HepG2 (cell line): Measurements from ENCODE around the gene CCDC201. TPM values are rescaled to one million over a fixed set of nuclear protein-coding genes. Genes with fewer than 3 reads are reported as not detected.

Source experiments
- MEF2D ChIP-seq: sonication (generic); formaldehyde crosslinking; IDR thresholded peaks from 2 replicates; pipeline ENCODE4 v1.5.1; 2020; ENCODE audit warnings: mild to moderate bottlenecking, missing genetic modification reagents
- PITX1 ChIP-seq: sonication (generic); formaldehyde crosslinking; IDR thresholded peaks from 2 replicates; pipeline ENCODE4 v1.5.1; 2020; ENCODE audit warnings: mild to moderate bottlenecking, missing genetic modification reagents
- RBM22 ChIP-seq: fragments of 200-400 bp; formaldehyde crosslinking; optimal IDR thresholded peaks from 2 replicates; pipeline ENCODE3; 2017; ENCODE audit warnings: mild to moderate bottlenecking, low read length, moderate library complexity
- SAFB2 ChIP-seq: sonication (generic); formaldehyde crosslinking; IDR thresholded peaks from 2 replicates; pipeline ENCODE4 v1.5.1; 2020; ENCODE audit warnings: missing genetic modification reagents, low read depth, mild to moderate bottlenecking, borderline replicate concordance
- TEAD3 ChIP-seq: optimal IDR thresholded peaks from 2 replicates; pipeline ENCODE3; 2016; ENCODE audit warnings: borderline replicate concordance
- YEATS4 ChIP-seq: sonication (generic); formaldehyde crosslinking; IDR thresholded peaks from 2 replicates; pipeline ENCODE4 v1.4.0; 2020; ENCODE audit warnings: missing genetic modification reagents, borderline replicate concordance
- ZNF136 ChIP-seq: sonication (generic); formaldehyde crosslinking; IDR thresholded peaks from 2 replicates; pipeline ENCODE4 v1.8.1; 2022; ENCODE audit warnings: low read depth, mild to moderate bottlenecking, moderate library complexity, missing genetic modification reagents
- ZNF44 ChIP-seq: sonication (generic); formaldehyde crosslinking; IDR thresholded peaks from 2 replicates; pipeline ENCODE4 v1.5.1; 2020; ENCODE audit warnings: mild to moderate bottlenecking, missing genetic modification reagents
- ZNF772 ChIP-seq: sonication (generic); formaldehyde crosslinking; IDR thresholded peaks from 2 replicates; pipeline ENCODE4 v1.5.0; 2020; ENCODE audit warnings: mild to moderate bottlenecking, missing genetic modification reagents
- polyA plus RNA-seq, 8 experiments: library from polyadenylated mRNA; depleted of rRNA in 3 of 8; stranded (reverse) in 7 of 8; unstranded in 1 of 8; fragments of >200 nt; fragmentation: Illumina TruSeq in 4 of 8; extraction: Trizol in 4 of 8; gene quantifications; 2 replicates each; pipeline versions ENCODE4 v1.2.1 to v1.2.3, GENCODE V29; 2011 to 2016; ENCODE audit warnings: low read depth in 4 of 8, missing spikeins in 1 of 8, mixed read lengths in 1 of 8; ENCODE audit not compliant: insufficient read depth in 1 of 8
- total RNA-seq, 5 experiments: library from RNA; depleted of rRNA; stranded (reverse); fragments of >200 nt; fragmentation: Illumina TruSeq; extraction: Trizol; gene quantifications; 2 replicates each; pipeline ENCODE4 v1.2.3, GENCODE V29; 2016; ENCODE audit warnings: low read depth in 1 of 5
- TF ChIP-seq, protein P1 (sequence below): sonication (generic); formaldehyde crosslinking; IDR thresholded peaks from 2 replicates; pipeline ENCODE4 v1.4.0; 2020; ENCODE audit warnings: missing genetic modification reagents
- TF ChIP-seq, protein P2 (sequence below): IDR thresholded peaks from 2 replicates; pipeline ENCODE4 v1.6.1; 2016; ENCODE audit warnings: missing genetic modification reagents, missing compliant biosample characterization
- TF ChIP-seq, protein P3 (sequence below): IDR thresholded peaks from 2 replicates; pipeline ENCODE4 v1.6.1; 2012; ENCODE audit warnings: low read length, improper control_type of control experiment
- TF ChIP-seq, protein P4 (sequence below): sonication (generic); formaldehyde crosslinking; IDR thresholded peaks from 2 replicates; pipeline ENCODE4 v1.4.0; 2020; ENCODE audit warnings: mild to moderate bottlenecking, missing genetic modification reagents

The CCDC201 gene
- total and polyA plus RNA-seq, 2 of the 13 experiments (the other 11 are each of a cell fraction or from before 2014, with no cell fraction given): 0.92 TPM; not detected in 1

DNA sequence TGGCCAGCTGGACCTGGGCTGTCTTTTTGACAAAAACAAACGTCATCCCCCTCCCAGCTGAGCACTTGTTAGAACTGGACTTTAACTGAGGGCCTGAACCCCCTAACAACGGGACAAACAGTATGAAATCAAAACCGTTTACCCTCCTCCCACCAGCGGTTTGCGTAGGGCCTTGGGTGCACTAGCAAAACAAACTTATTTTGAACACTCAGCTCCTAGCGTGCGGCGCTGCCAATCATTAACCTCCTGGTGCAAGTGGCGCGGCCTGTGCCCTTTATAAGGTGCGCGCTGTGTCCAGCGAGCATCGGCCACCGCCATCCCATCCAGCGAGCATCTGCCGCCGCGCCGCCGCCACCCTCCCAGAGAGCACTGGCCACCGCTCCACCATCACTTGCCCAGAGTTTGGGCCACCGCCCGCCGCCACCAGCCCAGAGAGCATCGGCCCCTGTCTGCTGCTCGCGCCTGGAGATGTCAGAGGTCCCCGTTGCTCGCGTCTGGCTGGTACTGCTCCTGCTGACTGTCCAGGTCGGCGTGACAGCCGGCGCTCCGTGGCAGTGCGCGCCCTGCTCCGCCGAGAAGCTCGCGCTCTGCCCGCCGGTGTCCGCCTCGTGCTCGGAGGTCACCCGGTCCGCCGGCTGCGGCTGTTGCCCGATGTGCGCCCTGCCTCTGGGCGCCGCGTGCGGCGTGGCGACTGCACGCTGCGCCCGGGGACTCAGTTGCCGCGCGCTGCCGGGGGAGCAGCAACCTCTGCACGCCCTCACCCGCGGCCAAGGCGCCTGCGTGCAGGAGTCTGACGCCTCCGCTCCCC lies 15.5 kb upstream of the CCDC201 start, which contains the start of gene IGFBP1 (continued):
- TF ChIP-seq, protein P1, sequence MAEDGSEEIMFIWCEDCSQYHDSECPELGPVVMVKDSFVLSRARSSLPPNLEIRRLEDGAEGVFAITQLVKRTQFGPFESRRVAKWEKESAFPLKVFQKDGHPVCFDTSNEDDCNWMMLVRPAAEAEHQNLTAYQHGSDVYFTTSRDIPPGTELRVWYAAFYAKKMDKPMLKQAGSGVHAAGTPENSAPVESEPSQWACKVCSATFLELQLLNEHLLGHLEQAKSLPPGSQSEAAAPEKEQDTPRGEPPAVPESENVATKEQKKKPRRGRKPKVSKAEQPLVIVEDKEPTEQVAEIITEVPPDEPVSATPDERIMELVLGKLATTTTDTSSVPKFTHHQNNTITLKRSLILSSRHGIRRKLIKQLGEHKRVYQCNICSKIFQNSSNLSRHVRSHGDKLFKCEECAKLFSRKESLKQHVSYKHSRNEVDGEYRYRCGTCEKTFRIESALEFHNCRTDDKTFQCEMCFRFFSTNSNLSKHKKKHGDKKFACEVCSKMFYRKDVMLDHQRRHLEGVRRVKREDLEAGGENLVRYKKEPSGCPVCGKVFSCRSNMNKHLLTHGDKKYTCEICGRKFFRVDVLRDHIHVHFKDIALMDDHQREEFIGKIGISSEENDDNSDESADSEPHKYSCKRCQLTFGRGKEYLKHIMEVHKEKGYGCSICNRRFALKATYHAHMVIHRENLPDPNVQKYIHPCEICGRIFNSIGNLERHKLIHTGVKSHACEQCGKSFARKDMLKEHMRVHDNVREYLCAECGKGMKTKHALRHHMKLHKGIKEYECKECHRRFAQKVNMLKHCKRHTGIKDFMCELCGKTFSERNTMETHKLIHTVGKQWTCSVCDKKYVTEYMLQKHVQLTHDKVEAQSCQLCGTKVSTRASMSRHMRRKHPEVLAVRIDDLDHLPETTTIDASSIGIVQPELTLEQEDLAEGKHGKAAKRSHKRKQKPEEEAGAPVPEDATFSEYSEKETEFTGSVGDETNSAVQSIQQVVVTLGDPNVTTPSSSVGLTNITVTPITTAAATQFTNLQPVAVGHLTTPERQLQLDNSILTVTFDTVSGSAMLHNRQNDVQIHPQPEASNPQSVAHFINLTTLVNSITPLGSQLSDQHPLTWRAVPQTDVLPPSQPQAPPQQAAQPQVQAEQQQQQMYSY: no peak
- peak; percentile 75 for TF ChIP-seq PITX1 (CRISPR knock-in tag)
- TF ChIP-seq, protein P2, sequence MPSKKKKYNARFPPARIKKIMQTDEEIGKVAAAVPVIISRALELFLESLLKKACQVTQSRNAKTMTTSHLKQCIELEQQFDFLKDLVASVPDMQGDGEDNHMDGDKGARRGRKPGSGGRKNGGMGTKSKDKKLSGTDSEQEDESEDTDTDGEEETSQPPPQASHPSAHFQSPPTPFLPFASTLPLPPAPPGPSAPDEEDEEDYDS (CRISPR knock-in tag): peak; percentile 98
- peak; percentile 87; the same call in 1 of the 2 replicates for TF ChIP-seq ZNF772 (CRISPR knock-in tag)
- TF ChIP-seq TEAD3 (CRISPR knock-in tag): peak; percentile 3
- no peak for TF ChIP-seq RBM22
- TF ChIP-seq YEATS4: no peak; the same call in 1 of the 2 replicates
- peak; percentile 69; the same call in 1 of the 2 replicates for TF ChIP-seq ZNF136 (CRISPR knock-in tag)
- peak; percentile 98 for TF ChIP-seq SAFB2
- TF ChIP-seq MEF2D (CRISPR knock-in tag): peak; percentile 61; the same call in 1 of the 2 replicates
- peak; percentile 97 for TF ChIP-seq ZNF44 (CRISPR knock-in tag)
- TF ChIP-seq, protein P3, sequence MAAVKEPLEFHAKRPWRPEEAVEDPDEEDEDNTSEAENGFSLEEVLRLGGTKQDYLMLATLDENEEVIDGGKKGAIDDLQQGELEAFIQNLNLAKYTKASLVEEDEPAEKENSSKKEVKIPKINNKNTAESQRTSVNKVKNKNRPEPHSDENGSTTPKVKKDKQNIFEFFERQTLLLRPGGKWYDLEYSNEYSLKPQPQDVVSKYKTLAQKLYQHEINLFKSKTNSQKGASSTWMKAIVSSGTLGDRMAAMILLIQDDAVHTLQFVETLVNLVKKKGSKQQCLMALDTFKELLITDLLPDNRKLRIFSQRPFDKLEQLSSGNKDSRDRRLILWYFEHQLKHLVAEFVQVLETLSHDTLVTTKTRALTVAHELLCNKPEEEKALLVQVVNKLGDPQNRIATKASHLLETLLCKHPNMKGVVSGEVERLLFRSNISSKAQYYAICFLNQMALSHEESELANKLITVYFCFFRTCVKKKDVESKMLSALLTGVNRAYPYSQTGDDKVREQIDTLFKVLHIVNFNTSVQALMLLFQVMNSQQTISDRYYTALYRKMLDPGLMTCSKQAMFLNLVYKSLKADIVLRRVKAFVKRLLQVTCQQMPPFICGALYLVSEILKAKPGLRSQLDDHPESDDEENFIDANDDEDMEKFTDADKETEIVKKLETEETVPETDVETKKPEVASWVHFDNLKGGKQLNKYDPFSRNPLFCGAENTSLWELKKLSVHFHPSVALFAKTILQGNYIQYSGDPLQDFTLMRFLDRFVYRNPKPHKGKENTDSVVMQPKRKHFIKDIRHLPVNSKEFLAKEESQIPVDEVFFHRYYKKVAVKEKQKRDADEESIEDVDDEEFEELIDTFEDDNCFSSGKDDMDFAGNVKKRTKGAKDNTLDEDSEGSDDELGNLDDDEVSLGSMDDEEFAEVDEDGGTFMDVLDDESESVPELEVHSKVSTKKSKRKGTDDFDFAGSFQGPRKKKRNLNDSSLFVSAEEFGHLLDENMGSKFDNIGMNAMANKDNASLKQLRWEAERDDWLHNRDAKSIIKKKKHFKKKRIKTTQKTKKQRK: no peak
- TF ChIP-seq, protein P4, sequence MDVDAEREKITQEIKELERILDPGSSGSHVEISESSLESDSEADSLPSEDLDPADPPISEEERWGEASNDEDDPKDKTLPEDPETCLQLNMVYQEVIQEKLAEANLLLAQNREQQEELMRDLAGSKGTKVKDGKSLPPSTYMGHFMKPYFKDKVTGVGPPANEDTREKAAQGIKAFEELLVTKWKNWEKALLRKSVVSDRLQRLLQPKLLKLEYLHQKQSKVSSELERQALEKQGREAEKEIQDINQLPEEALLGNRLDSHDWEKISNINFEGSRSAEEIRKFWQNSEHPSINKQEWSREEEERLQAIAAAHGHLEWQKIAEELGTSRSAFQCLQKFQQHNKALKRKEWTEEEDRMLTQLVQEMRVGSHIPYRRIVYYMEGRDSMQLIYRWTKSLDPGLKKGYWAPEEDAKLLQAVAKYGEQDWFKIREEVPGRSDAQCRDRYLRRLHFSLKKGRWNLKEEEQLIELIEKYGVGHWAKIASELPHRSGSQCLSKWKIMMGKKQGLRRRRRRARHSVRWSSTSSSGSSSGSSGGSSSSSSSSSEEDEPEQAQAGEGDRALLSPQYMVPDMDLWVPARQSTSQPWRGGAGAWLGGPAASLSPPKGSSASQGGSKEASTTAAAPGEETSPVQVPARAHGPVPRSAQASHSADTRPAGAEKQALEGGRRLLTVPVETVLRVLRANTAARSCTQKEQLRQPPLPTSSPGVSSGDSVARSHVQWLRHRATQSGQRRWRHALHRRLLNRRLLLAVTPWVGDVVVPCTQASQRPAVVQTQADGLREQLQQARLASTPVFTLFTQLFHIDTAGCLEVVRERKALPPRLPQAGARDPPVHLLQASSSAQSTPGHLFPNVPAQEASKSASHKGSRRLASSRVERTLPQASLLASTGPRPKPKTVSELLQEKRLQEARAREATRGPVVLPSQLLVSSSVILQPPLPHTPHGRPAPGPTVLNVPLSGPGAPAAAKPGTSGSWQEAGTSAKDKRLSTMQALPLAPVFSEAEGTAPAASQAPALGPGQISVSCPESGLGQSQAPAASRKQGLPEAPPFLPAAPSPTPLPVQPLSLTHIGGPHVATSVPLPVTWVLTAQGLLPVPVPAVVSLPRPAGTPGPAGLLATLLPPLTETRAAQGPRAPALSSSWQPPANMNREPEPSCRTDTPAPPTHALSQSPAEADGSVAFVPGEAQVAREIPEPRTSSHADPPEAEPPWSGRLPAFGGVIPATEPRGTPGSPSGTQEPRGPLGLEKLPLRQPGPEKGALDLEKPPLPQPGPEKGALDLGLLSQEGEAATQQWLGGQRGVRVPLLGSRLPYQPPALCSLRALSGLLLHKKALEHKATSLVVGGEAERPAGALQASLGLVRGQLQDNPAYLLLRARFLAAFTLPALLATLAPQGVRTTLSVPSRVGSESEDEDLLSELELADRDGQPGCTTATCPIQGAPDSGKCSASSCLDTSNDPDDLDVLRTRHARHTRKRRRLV: peak; percentile 74; the same call in 1 of the 2 replicates
